GM18517 (cell line): ENCODE measurements around the gene TRIM37.
"Not testable (repeated sequence)": the region's sequence is repeated elsewhere in the genome, so short reads cannot be mapped to it uniquely, and the experiment has no call there.

ENCODE experiments used
- ATAC-seq: cut with Tn5 transposase; IDR thresholded peaks from one replicate; pipeline ENCODE4 v1.9.1; 2021; ENCODE audit warnings: mild to moderate bottlenecking, moderate library complexity; ENCODE audit not compliant: unreplicated experiment

The TRIM37 gene

GRCh38 chr17:58957725-58958073 is 149.0 kb downstream of the TRIM37 start:
- not testable (repeated sequence) for ATAC-seq

GRCh38 chr17:58956997-58957724 is 149.5 kb downstream of the TRIM37 start:
- ATAC-seq: no peak

GRCh38 chr17:58954358-58954757 is 152.3 kb downstream of the TRIM37 start:
- ATAC-seq: not testable (repeated sequence)

- ATAC-seq: no peak
These were observed 158.9 kb downstream of the TRIM37 start for GRCh38 chr17:58947824-58948223.

GRCh38 chr17:58947411-58947810 is 159.3 kb downstream of the TRIM37 start:
- ATAC-seq: no peak

- no peak for ATAC-seq
These were observed 162.5 kb downstream of the TRIM37 start for GRCh38 chr17:58944166-58944565.

- no peak for ATAC-seq
These were observed 170.4 kb downstream of the TRIM37 start for GRCh38 chr17:58936295-58936694.

GRCh38 chr17:58932956-58933355 is 173.7 kb downstream of the TRIM37 start:
- no peak for ATAC-seq
